K562 (cell line): Measurements from ENCODE around the gene KCNE2. TPM values are rescaled to one million over a fixed set of nuclear protein-coding genes. Genes with fewer than 3 reads are reported as not detected.
A peak's percentile ranks its signal among the peaks of the same experiment; 100 is the strongest.

ENCODE experiments used
- ATAC-seq: fragments of 200-7000 bp; cut with Tn5 transposase; 3 replicates; pipeline ENCODE4 v1.9.1; 2020; ENCODE audit warnings: moderate library complexity
- BruUV-seq: library from RNA; stranded (reverse); fragments of 400-500 nt; replicated peaks from 2 replicates; lab custom pipeline; 2021; lab: Mats Ljungman, UMichigan
- CTCF ChIA-PET: fragments of 300-600 bp; formaldehyde crosslinking; extraction: SDS; loops from one replicate; lab custom pipeline; 2021; ENCODE audit warnings: low intra/inter-chr PET ratio; lab: Yijun Ruan, JAX
- POLR2A ChIA-PET: fragments of 300-600, 350-650 bp; sonication (Branson Sonifier 250); formaldehyde crosslinking; extraction: SDS; loops from one replicate; lab custom pipeline; 2021; ENCODE audit warnings: antibody characterized with exemption, inconsistent platforms; lab: Yijun Ruan, JAX
- DNase-seq, 4 experiments: peaks; one replicate each; pipeline versions ENCODE4 v3.0.0 to v3.0.0-alpha.2; 2011 to 2018; ENCODE audit warnings: low spot score in 3 of 4, mixed read lengths in 3 of 4; ENCODE audit errors: extremely low read depth in 1 of 4
- FAIRE-seq: peaks from 2 replicates; lab custom pipeline; 2011; peaks lifted over from hg19 to GRCh38; lab: Jason Lieb, UNC
- H2AFZ ChIP-seq: 2 replicates; pipeline ENCODE4 v1.6.0; 2011; ENCODE audit warnings: low read depth, low read length, control low read depth, inconsistent platforms
- H3K27ac ChIP-seq: fragments of 200-600 bp; 3 replicates; pipeline ENCODE4 v1.8.0; 2011; ENCODE audit warnings: low read depth, mild to moderate bottlenecking, control low read depth, inconsistent platforms, low read length, moderate library complexity, mixed read lengths; ENCODE audit errors: extremely low read depth
- H3K27me3 ChIP-seq, 2 experiments: fragments of 300-600 bp in 1 of 2; 2 replicates in 1 of 2; 3 replicates in 1 of 2; pipeline versions ENCODE4 v1.6.0 to v1.8.0; 2011; ENCODE audit warnings: inconsistent platforms in 2 of 2, low read length in 2 of 2, mild to moderate bottlenecking in 1 of 2, mixed read lengths in 1 of 2, moderate library complexity in 1 of 2; ENCODE audit not compliant: control insufficient read depth in 2 of 2, insufficient read depth in 2 of 2
- H3K36me3 ChIP-seq: fragments of 300-600 bp; 3 replicates; pipeline ENCODE4 v1.8.0; 2011; ENCODE audit warnings: mild to moderate bottlenecking, low read length, inconsistent platforms; ENCODE audit not compliant: control insufficient read depth, insufficient read depth
- H3K4me1 ChIP-seq, 2 experiments: fragments of 200-600 bp in 1 of 2; replicated peaks in 1 of 2; 2 replicates in 1 of 2; 3 replicates in 1 of 2; pipeline versions ENCODE4 v1.5.1 to v1.8.0; 2011; ENCODE audit warnings: inconsistent platforms in 2 of 2, low read length in 2 of 2, mild to moderate bottlenecking in 1 of 2, mixed read lengths in 1 of 2, moderate library complexity in 1 of 2; ENCODE audit not compliant: control insufficient read depth in 2 of 2, insufficient read depth in 2 of 2
- H3K4me2 ChIP-seq: 2 replicates; pipeline ENCODE4 v1.6.1; 2011; ENCODE audit warnings: low read length, control low read depth, inconsistent platforms, mixed read lengths; ENCODE audit not compliant: insufficient read depth
- H3K4me3 ChIP-seq: fragments of 200-600 bp; sonication (generic), shearing (Covaris generic); 2 replicates; pipeline ENCODE4 v1.5.1; 2016; ENCODE audit warnings: control low read depth, inconsistent platforms
- H3K79me2 ChIP-seq: fragments of 200-600 bp; 3 replicates; pipeline ENCODE4 v1.8.0; 2011; ENCODE audit warnings: low read length, inconsistent platforms; ENCODE audit not compliant: control insufficient read depth, insufficient read depth
- H3K9ac ChIP-seq, 2 experiments: 2 replicates each; pipeline versions ENCODE4 v1.6.0 to v1.6.1; 2011; ENCODE audit warnings: low read depth in 2 of 2, low read length in 2 of 2, control low read depth in 1 of 2, inconsistent platforms in 1 of 2, mild to moderate bottlenecking in 1 of 2, mixed read lengths in 1 of 2; ENCODE audit not compliant: insufficient read depth in 1 of 2
- H3K9me1 ChIP-seq: one replicate; pipeline ENCODE4 v1.6.0; 2011; ENCODE audit warnings: inconsistent platforms, mild to moderate bottlenecking, low read length, moderate library complexity; ENCODE audit not compliant: control insufficient read depth, insufficient read depth
- H3K9me3 ChIP-seq: replicated peaks from 2 replicates; pipeline ENCODE4 v1.5.1; 2011; ENCODE audit warnings: low read depth, low read length, inconsistent platforms; ENCODE audit not compliant: control insufficient read depth, insufficient read depth
- H4K20me1 ChIP-seq: replicated peaks from 2 replicates; pipeline ENCODE4 v1.6.1; 2011; ENCODE audit warnings: low read length, inconsistent platforms, mixed read lengths; ENCODE audit not compliant: control insufficient read depth, insufficient read depth
- ARID1B ChIP-seq: fragments of 450-650 bp; IDR thresholded peaks from 2 replicates; pipeline ENCODE4 v1.6.1; 2016; ENCODE audit warnings: antibody characterized with exemption, mild to moderate bottlenecking, inconsistent platforms
- CBFA2T2 ChIP-seq: fragments of 450-650 bp; conservative IDR thresholded peaks from 2 replicates; pipeline ENCODE4 v1.6.1; 2017; ENCODE audit warnings: mild to moderate bottlenecking
- CBFA2T3 ChIP-seq: fragments of 450-650 bp; IDR thresholded peaks from 2 replicates; pipeline ENCODE4 v1.6.1; 2017
- SNRNP70 ChIP-seq: fragments of 200-400 bp; formaldehyde crosslinking; optimal IDR thresholded peaks from 2 replicates; pipeline ENCODE3; 2017; ENCODE audit warnings: low read depth, low read length
- TAL1 ChIP-seq: fragments of 450-650 bp; IDR thresholded peaks from 2 replicates; pipeline ENCODE4 v1.6.1; 2016; ENCODE audit warnings: mild to moderate bottlenecking
- TCF3 ChIP-seq: sonication (generic); formaldehyde crosslinking; IDR thresholded peaks from 2 replicates; pipeline ENCODE4 v1.4.0; 2020; ENCODE audit warnings: mild to moderate bottlenecking, missing genetic modification reagents
- TEAD1 ChIP-seq, 2 experiments: fragments of 450-650 bp in 1 of 2; sonication (generic) in 1 of 2; formaldehyde crosslinking; IDR thresholded peaks; 2 replicates each; pipeline versions ENCODE4 v1.4.0 to v1.8.0; 2020 to 2022; ENCODE audit warnings: mild to moderate bottlenecking in 2 of 2, missing genetic modification reagents in 1 of 2
- TEAD4 ChIP-seq, 2 experiments: sonication (generic) in 1 of 2; formaldehyde crosslinking in 1 of 2; IDR thresholded peaks; 2 replicates each; pipeline versions ENCODE4 v1.6.1 to v1.8.0; 2012 to 2022; ENCODE audit warnings: borderline replicate concordance in 1 of 2, inconsistent platforms in 1 of 2, low read length in 1 of 2, mild to moderate bottlenecking in 1 of 2, missing genetic modification reagents in 1 of 2
- ZNF75A ChIP-seq: fragments of 450-650 bp; formaldehyde crosslinking; IDR thresholded peaks from 2 replicates; pipeline ENCODE4 v1.4.0; 2020; ENCODE audit warnings: mild to moderate bottlenecking
- WGBS: fragments of 100-300 bp; shearing (Covaris generic); methylation state at CpG from one replicate; pipeline ENCODE4 v1.1.6; 2016; ENCODE audit warnings: low coverage, mixed read lengths; ENCODE audit not compliant: insufficient coverage; ENCODE audit errors: missing lambda C conversion rate; 5-methylcytosine and 5-hydroxymethylcytosine counted together
- in situ Hi-C: fragments of 300-500 bp; cut with MboI; formaldehyde crosslinking; loops from 4 replicates; pipeline ENCODE4 v1.15.0; 2018; ENCODE audit warnings: inconsistent platforms, mixed read lengths
- intact Hi-C: fragments of 100-400 bp; cut with micrococcal nuclease; formaldehyde crosslinking; loops from 2 replicates; pipeline ENCODE4 v1.14.2; 2022
- polyA plus RNA-seq, 8 experiments: library from polyadenylated mRNA; depleted of rRNA in 4 of 8; stranded (reverse) in 5 of 8; unstranded in 3 of 8; fragments of >200 nt; fragmentation: Nextera tagmentation in 2 of 8; fragmentation: Illumina TruSeq in 1 of 8; extraction: Ambion mirVana in 2 of 8; extraction: Trizol in 1 of 8; gene quantifications; 2 replicates each; pipeline versions ENCODE4 v1.2.1 to v1.2.3, GENCODE V29; 2011 to 2014; ENCODE audit warnings: inconsistent platforms in 1 of 8, missing spikeins in 1 of 8
- total RNA-seq, 7 experiments: library from RNA; depleted of rRNA in 6 of 7; stranded (reverse); fragments of >200 nt in 6 of 7; fragmentation: Illumina TruSeq in 2 of 7; extraction: Trizol in 2 of 7; gene quantifications; 2 replicates each; pipeline versions ENCODE4 v1.2.1 to v1.2.3, GENCODE V29; 2011 to 2021; ENCODE audit warnings: low replicate concordance in 1 of 7
- TF ChIP-seq, protein P1 (sequence below): sonication (generic); formaldehyde crosslinking; IDR thresholded peaks from 2 replicates; pipeline ENCODE4 v1.8.1; 2023; ENCODE audit warnings: missing genetic modification reagents, mild to moderate bottlenecking, borderline replicate concordance
- TF ChIP-seq, protein P2 (sequence below): sonication (generic); formaldehyde crosslinking; IDR thresholded peaks from 2 replicates; pipeline ENCODE4 v1.8.0; 2022; ENCODE audit warnings: mild to moderate bottlenecking, low read depth, missing genetic modification reagents

Gene KCNE2
- total and polyA plus RNA-seq, 9 of the 15 experiments (the other 6 are each of a cell fraction or from before 2014, with no cell fraction given), result not detected

DNA sequence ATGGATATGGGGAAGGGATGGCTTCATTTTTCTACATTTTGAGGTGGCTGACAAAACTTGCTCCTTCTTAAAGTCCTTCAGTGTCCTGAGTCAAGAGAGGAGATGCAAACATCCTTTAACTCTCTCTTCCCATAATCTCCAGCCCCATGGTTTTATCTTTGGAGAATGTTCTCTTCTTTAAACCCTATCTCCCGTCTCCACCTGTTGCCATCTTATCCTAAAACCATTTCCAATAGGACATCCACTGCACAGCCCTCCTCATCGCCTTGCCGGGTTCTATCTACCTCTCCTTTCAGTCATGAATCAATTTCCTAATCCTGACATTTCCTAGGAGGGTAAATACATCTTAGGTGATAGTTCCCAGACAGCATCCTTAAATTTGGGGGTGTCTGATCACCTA lies 44.2 kb upstream of the KCNE2 start:
- Histone ChIP-seq H3K9ac (no peak overlapping the region), H3K27ac (no peak overlapping the region), H3K27me3 (peaks cover 11 to 17% of the 10 kb centered on the region in 2 experiments; a peak in 3 of 5 replicates), H3K4me3 (no peak overlapping the region), H3K9me3 (no peaks in the 10 kb centered on the region), H2AFZ (no peak overlapping the region), H3K4me2 (no peak overlapping the region), H3K4me1 (peaks cover 0 to 3% of the 10 kb centered on the region in 2 experiments; a peak in 2 of 5 replicates), H3K36me3 (no peaks in the 10 kb centered on the region), H3K79me2 (no peaks in the 10 kb centered on the region), H3K9me1 (no peaks in the 10 kb centered on the region), H4K20me1 (no peaks in the 10 kb centered on the region)
- FAIRE-seq (no peak), DNase-seq (no peak), ATAC-seq (no peak)
- BruUV-seq, result no TSS peak
- 0% methylated on average over 3 of the region's 3 CpGs for WGBS
- ChIA-PET CTCF (no interaction called here), POLR2A (interaction anchor here (0.7 kb wide), 1 partner anchor 51 kb away, joined by 3 read pairs; no protein-coding TSS in a partner anchor)
- in situ Hi-C loops (no loop called here), intact Hi-C loops (no loop called here)
- peak; percentile 47; the same call in 1 of the 2 replicates for TF ChIP-seq CBFA2T3
- TF ChIP-seq CBFA2T2, result peak; percentile 17; the same call in 1 of the 2 replicates
- TF ChIP-seq TCF3 (CRISPR knock-in tag), result peak; percentile 57
- TF ChIP-seq ZNF75A (CRISPR knock-in tag), result no peak
- peak; percentile 28; the same call in 1 of the 2 replicates for TF ChIP-seq ARID1B
- TF ChIP-seq TAL1, result peak; percentile 51
- TF ChIP-seq TEAD1 (CRISPR knock-in tag; IDR thresholded peaks at IDR 0.05), result no peak

DNA sequence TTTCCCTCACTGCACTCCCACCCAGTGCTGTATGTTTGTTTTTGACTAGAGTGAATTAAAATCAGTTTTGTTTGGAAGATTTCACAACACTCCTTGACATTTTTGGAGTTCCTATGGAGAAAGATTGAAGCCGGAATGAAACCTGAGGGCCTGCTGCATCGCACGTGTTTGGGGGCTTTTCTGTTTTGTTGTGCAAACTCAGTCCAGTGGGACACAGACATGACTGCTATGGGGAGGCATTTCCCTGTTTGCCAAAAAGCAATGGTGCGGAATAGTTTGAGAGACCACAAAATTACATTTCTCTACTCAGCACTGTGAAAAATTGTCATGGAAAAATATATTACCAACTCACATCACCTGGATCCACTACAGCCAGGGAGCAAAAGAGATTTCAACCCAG lies 43.8 kb upstream of the KCNE2 start:
- Histone ChIP-seq H3K79me2 (no peaks in the 10 kb centered on the region), H3K36me3 (no peaks in the 10 kb centered on the region), H3K4me1 (peaks cover 0 to 3% of the 10 kb centered on the region in 2 experiments; a peak in 2 of 5 replicates), H3K4me3 (no peak overlapping the region), H2AFZ (no peak overlapping the region), H3K9ac (no peak overlapping the region), H4K20me1 (no peaks in the 10 kb centered on the region), H3K9me1 (no peaks in the 10 kb centered on the region), H3K4me2 (no peak overlapping the region), H3K9me3 (no peaks in the 10 kb centered on the region), H3K27ac (no peak overlapping the region), H3K27me3 (peaks cover 11 to 14% of the 10 kb centered on the region in 2 experiments; a peak in 3 of 5 replicates)
- ATAC-seq, result no peak
- in situ Hi-C loops, result no loop called here
- no peak for DNase-seq
- intact Hi-C loops, result no loop called here
- no peak for FAIRE-seq
- 3% methylated on average over 4 of the region's 4 CpGs for WGBS
- BruUV-seq, result no TSS peak
- ChIA-PET CTCF (no interaction called here), POLR2A (no interaction called here)
- TF ChIP-seq, protein P1, sequence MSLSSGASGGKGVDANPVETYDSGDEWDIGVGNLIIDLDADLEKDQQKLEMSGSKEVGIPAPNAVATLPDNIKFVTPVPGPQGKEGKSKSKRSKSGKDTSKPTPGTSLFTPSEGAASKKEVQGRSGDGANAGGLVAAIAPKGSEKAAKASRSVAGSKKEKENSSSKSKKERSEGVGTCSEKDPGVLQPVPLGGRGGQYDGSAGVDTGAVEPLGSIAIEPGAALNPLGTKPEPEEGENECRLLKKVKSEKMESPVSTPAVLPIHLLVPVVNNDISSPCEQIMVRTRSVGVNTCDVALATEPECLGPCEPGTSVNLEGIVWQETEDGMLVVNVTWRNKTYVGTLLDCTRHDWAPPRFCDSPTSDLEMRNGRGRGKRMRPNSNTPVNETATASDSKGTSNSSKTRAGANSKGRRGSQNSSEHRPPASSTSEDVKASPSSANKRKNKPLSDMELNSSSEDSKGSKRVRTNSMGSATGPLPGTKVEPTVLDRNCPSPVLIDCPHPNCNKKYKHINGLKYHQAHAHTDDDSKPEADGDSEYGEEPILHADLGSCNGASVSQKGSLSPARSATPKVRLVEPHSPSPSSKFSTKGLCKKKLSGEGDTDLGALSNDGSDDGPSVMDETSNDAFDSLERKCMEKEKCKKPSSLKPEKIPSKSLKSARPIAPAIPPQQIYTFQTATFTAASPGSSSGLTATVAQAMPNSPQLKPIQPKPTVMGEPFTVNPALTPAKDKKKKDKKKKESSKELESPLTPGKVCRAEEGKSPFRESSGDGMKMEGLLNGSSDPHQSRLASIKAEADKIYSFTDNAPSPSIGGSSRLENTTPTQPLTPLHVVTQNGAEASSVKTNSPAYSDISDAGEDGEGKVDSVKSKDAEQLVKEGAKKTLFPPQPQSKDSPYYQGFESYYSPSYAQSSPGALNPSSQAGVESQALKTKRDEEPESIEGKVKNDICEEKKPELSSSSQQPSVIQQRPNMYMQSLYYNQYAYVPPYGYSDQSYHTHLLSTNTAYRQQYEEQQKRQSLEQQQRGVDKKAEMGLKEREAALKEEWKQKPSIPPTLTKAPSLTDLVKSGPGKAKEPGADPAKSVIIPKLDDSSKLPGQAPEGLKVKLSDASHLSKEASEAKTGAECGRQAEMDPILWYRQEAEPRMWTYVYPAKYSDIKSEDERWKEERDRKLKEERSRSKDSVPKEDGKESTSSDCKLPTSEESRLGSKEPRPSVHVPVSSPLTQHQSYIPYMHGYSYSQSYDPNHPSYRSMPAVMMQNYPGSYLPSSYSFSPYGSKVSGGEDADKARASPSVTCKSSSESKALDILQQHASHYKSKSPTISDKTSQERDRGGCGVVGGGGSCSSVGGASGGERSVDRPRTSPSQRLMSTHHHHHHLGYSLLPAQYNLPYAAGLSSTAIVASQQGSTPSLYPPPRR (CRISPR knock-in tag), result no peak
- TF ChIP-seq, protein P2, sequence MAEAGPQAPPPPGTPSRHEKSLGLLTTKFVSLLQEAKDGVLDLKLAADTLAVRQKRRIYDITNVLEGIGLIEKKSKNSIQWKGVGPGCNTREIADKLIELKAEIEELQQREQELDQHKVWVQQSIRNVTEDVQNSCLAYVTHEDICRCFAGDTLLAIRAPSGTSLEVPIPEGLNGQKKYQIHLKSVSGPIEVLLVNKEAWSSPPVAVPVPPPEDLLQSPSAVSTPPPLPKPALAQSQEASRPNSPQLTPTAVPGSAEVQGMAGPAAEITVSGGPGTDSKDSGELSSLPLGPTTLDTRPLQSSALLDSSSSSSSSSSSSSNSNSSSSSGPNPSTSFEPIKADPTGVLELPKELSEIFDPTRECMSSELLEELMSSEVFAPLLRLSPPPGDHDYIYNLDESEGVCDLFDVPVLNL, result no peak
- TF ChIP-seq SNRNP70 (no peak), TEAD4 (IDR thresholded peaks at IDR 0.05; ENCODE audit: low read length) (no peak), TEAD4 (CRISPR knock-in tag; IDR thresholded peaks at IDR 0.05; ENCODE audit: borderline replicate concordance) (no peak)
